LNCaP clone FGC (cell line): Measurements from ENCODE around the gene NDUFAF8.

Experiments used
- DNase-seq: peaks from one replicate; pipeline ENCODE4 v3.0.0-alpha.2; 2011; ENCODE audit warnings: low read depth
- H3K4me3 ChIP-seq: 2 replicates; pipeline ENCODE4 v1.5.1; 2011; ENCODE audit warnings: mild to moderate bottlenecking, low read depth, low read length, control low read depth
- CTCF ChIP-seq: IDR thresholded peaks from 2 replicates; pipeline ENCODE4 v1.5.1; 2012; ENCODE audit warnings: mild to moderate bottlenecking; ENCODE audit not compliant: control insufficient read depth, insufficient read depth; ENCODE audit errors: extremely low read depth

The NDUFAF8 gene

GRCh38 chr17:81231121-81231645 lies 7.9 kb upstream of the NDUFAF8 start:
- TF ChIP-seq CTCF, result no peak
- no peak overlapping the region for H3K4me3 ChIP-seq
- no peak for DNase-seq

- H3K4me3 ChIP-seq, result no peak overlapping the region
- DNase-seq, result no peak
- no peak for TF ChIP-seq CTCF
Measured at GRCh38 chr17:81231766-81232581, 7.1 kb upstream of the NDUFAF8 start.

GRCh38 chr17:81232616-81233241 lies 6.4 kb upstream of the NDUFAF8 start:
- TF ChIP-seq CTCF, result no peak
- no peak for DNase-seq
- H3K4me3 ChIP-seq, result no peak overlapping the region

- no peak for DNase-seq
- TF ChIP-seq CTCF, result no peak
Measured at GRCh38 chr17:81233316-81233715, 5.8 kb upstream of the NDUFAF8 start.

GRCh38 chr17:81233811-81234505 lies 5.2 kb upstream of the NDUFAF8 start:
- DNase-seq, result no peak
- no peak for TF ChIP-seq CTCF
- no peak overlapping the region for H3K4me3 ChIP-seq

More at GRCh38 chr17:81233316-81233715, 5.8 kb upstream of the NDUFAF8 start:
- H3K4me3 ChIP-seq, result no peak overlapping the region

GRCh38 chr17:81234506-81234855 lies 4.6 kb upstream of the NDUFAF8 start:
- TF ChIP-seq CTCF, result no peak
- H3K4me3 ChIP-seq, result no peak overlapping the region
- DNase-seq, result no peak
